PC-3 (cell line): ENCODE data around the gene DGKG. TPM values are rescaled to one million over a fixed set of nuclear protein-coding genes. Genes with fewer than 3 reads are reported as not detected.

Experiments used
- total RNA-seq: library from RNA; depleted of rRNA; stranded (reverse); fragments of >200 nt; gene quantifications from 2 replicates; pipeline ENCODE4 v1.2.3, GENCODE V29; 2014; rRNA removed

DGKG gene
- total RNA-seq, 1 experiment from 2014 or later, result 2.7 TPM

Other genes starting within 250 kb of the DGKG start
- gene CRYGS, start 182.1 kb upstream of the DGKG start, total RNA-seq, result 3.4 and 4.4 TPM in 2 replicates
- gene TBCCD1, start 205.1 kb upstream of the DGKG start, total RNA-seq, result 16.6 and 17.0 TPM in 2 replicates
- 117 and 120 TPM in 2 replicates for gene DNAJB11, start 208.5 kb upstream of the DGKG start, total RNA-seq